ENCODE measurements around the gene TTLL1. TPM values are rescaled to one million over a fixed set of nuclear protein-coding genes. Genes with fewer than 3 reads are reported as not detected.

Gene TTLL1
- total and polyA plus RNA-seq, 9 of the 15 experiments (the other 6 are each of a cell fraction or from before 2014, with no cell fraction given), result 0.06 to 0.85 (median 0.17) TPM

GRCh38 chr22:43127166-43127908 lies 38.1 kb upstream of the TTLL1 start:
- ChIA-PET POLR2A (interaction anchor here (0.7 to 1.1 kb wide), 2 partner anchors 11 to 14 kb away, joined by 3 to 5 read pairs; no protein-coding TSS in a partner anchor), CTCF (ENCODE audit: low intra/inter-chr PET ratio) (no interaction called here)
- DNase-seq (ENCODE audit: extremely low read depth in 1 of 4, low spot score in 3 of 4) (peak; percentile 32 to 63 (median 46)), ATAC-seq (peak; percentile 65), FAIRE-seq (no peak)
- peak overlapping the region in 1 of 2 experiments; percentile 71; a peak in 2 of 4 replicates for H3K9ac ChIP-seq (ENCODE audit: insufficient read depth in 1 of 2, low read depth in 2 of 2, low read length in 2 of 2)
- H3K4me2 ChIP-seq (ENCODE audit: insufficient read depth, low read length), result no peak overlapping the region
- TF ChIP-seq E2F6 (IDR thresholded peaks at IDR 0.05; ENCODE audit: borderline replicate concordance in 1 of 2, extremely low read depth in 1 of 2, insufficient read depth in 1 of 2, insufficient read length in 1 of 2, low read depth in 1 of 2, low read length in 1 of 2, poor library complexity in 1 of 2, severe bottlenecking in 1 of 2) (peak in 1 of 2 experiments; percentile 9), ETV5 (CRISPR knock-in tag; IDR thresholded peaks at IDR 0.05; ENCODE audit: low read depth) (no peak), KAT8 (IDR thresholded peaks at IDR 0.05; ENCODE audit: low read depth) (no peak), TCF3 (CRISPR knock-in tag; IDR thresholded peaks at IDR 0.05) (peak; percentile 27; the same call in 1 of the 2 replicates), AFF4 (CRISPR knock-in tag; IDR thresholded peaks at IDR 0.05) (no peak), ZNF121 (CRISPR knock-in tag; conservative IDR thresholded peaks at IDR 0.05) (no peak), TFAP4 (CRISPR knock-in tag; IDR thresholded peaks at IDR 0.05; ENCODE audit: borderline replicate concordance) (0 out of 2 replicates have a peak, but pooled peaks have one; percentile 11), MAX (CRISPR knock-in tag; IDR thresholded peaks at IDR 0.05) (peak; percentile 77), CBFA2T3 (IDR thresholded peaks at IDR 0.05) (peak; percentile 33; the same call in 1 of the 2 replicates), NCOA1 (IDR thresholded peaks at IDR 0.05; ENCODE audit: low read depth) (no peak), POLR3A (IDR thresholded peaks at IDR 0.05; ENCODE audit: borderline replicate concordance, extremely low read depth, insufficient read depth, insufficient read length) (no peak), HNRNPUL1 (IDR thresholded peaks at IDR 0.05; ENCODE audit: low read length) (no peak), SAFB2 (IDR thresholded peaks at IDR 0.05; ENCODE audit: borderline replicate concordance, low read depth, low read length, severe bottlenecking) (no peak)
- in situ Hi-C loops (cut with MboI), result no loop called here
- no peaks in the 10 kb centered on the region for H3K9me3 ChIP-seq (replicated peaks; ENCODE audit: control insufficient read depth, insufficient read depth, low read depth, low read length)
- no TSS peak for BruUV-seq (replicated peaks)
- H2AFZ ChIP-seq (ENCODE audit: low read depth, low read length), result no peak overlapping the region
- no peaks in the 10 kb centered on the region for H3K79me2 ChIP-seq (ENCODE audit: control insufficient read depth, insufficient read depth, low read length)
- intact Hi-C loops (cut with micrococcal nuclease), result no loop called here
- no peaks in the 10 kb centered on the region for H3K27me3 ChIP-seq (ENCODE audit: control insufficient read depth in 2 of 2, insufficient read depth in 2 of 2, low read length in 2 of 2)
- no peak overlapping the region for H3K4me3 ChIP-seq
- no peaks in the 10 kb centered on the region for H3K9me1 ChIP-seq (ENCODE audit: control insufficient read depth, insufficient read depth, low read length)
- 24% methylated on average over 15 of the region's 17 CpGs for WGBS (ENCODE audit: insufficient coverage, low coverage, missing lambda C conversion rate)
- no peaks in the 10 kb centered on the region for H4K20me1 ChIP-seq (replicated peaks; ENCODE audit: control insufficient read depth, insufficient read depth, low read length)
- H3K36me3 ChIP-seq (ENCODE audit: control insufficient read depth, insufficient read depth, low read length), result peaks cover 6% of the 10 kb centered on the region; the same call in 1 of the 3 replicates
- H3K27ac ChIP-seq (ENCODE audit: extremely low read depth, low read depth, low read length), result no peak overlapping the region
- peaks cover 8 to 41% of the 10 kb centered on the region in 2 experiments; a peak in 4 of 5 replicates for H3K4me1 ChIP-seq (replicated peaks in 1 of 2; ENCODE audit: control insufficient read depth in 2 of 2, insufficient read depth in 2 of 2, low read length in 2 of 2)

All from K562 (cell line).